HK-2 (cell line): Measurements from ENCODE around the gene FAM83G.
"Not testable (repeated sequence)": the region's sequence is repeated elsewhere in the genome, so short reads cannot be mapped to it uniquely, and the experiment has no call there.

Source experiments
- DNase-seq: peaks from one replicate; pipeline ENCODE4 v3.0.0-alpha.2; 2018; ENCODE audit not compliant: unreplicated experiment

FAM83G gene

DNA sequence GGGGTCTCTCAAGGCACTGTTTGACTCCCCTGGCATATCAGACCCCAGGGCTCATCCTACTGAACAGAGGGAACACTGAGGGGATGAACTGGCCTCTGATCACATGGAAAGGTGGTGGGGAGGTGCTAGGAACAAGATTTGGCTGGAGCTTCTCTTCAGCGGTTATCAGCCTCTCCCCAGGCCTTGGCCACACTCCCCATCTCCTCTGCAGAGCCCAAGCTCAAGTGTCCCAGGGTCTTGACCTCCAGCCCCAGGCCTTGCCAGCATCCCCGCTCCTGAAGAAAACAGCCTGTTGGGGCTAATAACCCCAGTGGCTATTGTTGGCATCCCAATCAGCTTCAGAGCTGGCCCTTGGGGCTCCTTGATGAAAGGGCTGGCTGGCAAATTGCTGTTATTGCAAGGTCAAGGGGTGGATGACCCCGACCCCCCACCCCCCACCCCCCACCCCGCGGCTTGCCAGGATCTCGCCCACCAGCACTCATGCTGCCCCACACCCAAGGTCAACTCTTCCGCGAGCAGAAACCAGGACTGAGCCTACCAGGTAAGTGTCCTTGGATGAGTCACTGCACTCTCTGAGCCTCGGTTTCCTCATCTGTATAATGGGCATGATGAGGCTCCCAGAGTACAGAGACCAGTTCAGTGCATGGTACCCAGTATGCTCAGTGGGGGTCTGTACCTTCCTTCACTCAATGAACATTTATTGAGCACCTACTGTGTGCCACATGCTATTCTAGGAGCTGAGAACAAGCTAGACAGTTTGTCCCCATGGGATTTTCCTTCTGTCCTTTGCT lies 18.8 kb upstream of the FAM83G start:
- DNase-seq: no peak

GRCh38 chr17:19022747-19023146 lies 18.2 kb upstream of the FAM83G start:
- DNase-seq: no peak

DNA sequence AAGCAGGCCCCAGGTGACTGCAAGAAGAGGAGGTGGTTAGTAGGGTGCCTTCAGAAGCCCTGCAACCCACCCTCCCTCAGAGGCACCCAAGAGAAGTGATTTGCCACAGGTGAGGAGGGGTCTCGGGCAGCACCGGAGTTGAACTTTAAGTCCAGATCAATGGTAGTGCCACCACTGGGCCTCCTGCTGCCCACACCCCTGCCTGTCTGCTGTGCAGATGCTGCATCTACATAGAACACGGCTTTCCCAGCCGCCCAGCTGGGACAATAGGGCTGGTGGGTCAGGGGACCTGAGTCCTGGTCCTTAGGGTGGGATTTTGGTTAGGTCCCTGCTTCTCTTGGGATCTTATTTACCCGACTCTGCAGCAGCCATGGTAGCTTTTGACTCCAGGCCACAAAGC lies 17.6 kb upstream of the FAM83G start:
- no peak for DNase-seq

DNA sequence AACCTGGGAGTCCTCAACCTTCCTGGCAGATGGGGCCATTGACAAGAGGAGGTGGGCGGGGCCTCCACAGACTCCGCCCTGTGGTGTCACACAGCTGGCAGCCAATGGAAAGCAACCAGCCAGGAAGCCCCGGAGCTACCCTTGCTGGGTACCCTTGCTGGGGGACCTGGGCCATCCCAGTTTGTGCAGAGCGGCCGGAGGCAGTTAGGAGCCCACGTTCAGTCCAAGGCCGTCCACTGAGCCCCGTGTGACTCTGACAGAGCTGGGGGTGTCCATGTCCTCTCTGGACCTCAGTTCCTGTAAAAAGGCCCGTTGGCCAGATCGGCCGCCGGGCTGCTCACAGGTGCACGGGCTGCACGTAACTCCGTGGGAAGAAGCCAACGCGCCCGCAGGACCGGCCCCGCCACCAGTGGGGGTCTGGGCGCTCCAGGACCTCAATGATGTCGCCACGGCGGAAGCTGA lies 17.1 kb upstream of the FAM83G start:
- no peak for DNase-seq

DNA sequence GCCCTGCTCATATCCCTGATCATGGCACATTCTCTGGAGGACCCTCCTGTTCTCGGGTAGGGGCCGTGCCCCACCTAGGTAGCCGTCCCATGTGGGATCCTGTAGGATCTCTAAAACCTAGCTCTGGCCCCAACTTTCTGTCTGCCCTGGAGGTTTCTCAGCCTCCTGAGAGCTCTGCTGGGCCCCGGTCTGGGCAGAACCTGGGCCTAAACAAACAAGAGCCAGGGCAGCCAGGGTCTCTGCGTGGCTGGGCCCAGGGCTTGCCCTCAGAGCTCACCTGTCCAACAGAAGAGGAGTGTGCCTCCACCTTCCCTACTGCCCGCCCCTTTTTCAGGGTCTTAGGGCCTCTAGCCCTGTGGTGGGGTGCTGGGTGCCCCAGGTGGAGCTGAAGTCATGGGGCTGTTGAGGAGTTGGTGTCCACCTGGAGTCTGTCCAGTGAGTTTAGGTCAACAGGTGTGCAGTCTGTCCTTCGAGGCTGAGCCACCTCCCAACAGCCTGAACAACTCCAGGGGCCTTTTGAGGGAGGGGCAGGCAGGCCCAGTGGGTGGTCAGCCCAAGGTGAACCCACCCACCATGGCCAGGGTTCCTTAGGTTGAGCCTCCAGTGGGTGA lies 16.6 kb upstream of the FAM83G start:
- not testable (repeated sequence) for DNase-seq

DNA sequence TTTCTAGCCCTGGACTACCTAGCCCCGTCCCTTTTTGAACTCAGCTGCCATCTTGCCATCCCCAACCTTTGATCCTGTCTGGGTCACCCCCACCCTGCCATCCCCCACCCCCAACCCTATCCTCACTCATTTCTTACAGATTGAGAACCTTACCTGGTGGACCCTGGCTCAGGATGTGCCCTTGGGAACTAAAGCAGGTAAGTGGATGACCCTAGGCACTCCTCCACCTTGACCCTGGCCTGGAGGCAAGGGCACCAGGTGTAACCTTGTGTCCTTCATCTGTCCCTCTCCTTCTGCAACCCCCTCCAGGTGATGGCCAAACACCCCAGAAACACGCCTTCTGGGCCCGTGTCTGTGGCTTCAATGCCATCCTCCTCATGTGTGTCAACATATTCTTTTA lies 15.5 kb upstream of the FAM83G start:
- DNase-seq: no peak

DNA sequence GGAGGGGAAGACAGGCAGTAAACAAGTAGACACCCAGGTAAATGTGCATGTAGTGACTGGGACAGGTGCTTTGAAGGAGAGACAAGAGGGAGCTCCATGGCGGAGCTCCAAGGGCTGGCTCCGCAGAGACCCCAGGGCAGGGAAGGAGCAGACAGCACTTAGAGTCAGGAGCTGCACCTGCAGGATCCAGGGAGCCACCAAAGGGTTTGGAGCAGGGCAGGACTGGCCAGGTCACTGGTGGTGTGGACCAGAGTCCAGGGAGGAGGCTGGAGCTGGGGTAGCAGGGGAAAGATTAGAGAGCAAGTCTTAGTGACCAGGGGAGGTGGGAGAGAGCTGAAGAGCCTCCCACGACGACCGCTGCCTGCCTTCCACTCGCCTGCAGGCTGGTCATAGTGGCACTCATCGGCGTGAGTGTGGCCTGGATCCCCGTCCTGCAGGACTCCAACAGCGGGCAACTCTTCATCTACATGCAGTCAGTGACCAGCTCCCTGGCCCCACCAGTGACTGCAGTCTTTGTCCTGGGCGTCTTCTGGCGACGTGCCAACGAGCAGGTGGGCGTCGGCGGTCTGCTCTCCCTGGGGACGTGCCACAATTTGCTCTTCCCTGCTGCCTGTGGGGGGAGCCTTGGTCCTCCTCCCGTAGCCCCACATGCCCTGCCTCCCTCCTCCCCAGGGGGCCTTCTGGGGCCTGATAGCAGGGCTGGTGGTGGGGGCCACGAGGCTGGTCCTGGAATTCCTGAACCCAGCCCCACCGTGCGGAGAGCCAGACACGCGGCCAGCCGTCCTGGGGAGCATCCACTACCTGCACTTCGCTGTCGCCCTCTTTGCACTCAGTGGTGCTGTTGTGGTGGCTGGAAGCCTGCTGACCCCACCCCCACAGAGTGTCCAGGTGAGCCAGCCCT lies 14.7 kb upstream of the FAM83G start:
- no peak for DNase-seq

GRCh38 chr17:19018600-19018950 lies 14.0 kb upstream of the FAM83G start:
- no peak for DNase-seq

DNA sequence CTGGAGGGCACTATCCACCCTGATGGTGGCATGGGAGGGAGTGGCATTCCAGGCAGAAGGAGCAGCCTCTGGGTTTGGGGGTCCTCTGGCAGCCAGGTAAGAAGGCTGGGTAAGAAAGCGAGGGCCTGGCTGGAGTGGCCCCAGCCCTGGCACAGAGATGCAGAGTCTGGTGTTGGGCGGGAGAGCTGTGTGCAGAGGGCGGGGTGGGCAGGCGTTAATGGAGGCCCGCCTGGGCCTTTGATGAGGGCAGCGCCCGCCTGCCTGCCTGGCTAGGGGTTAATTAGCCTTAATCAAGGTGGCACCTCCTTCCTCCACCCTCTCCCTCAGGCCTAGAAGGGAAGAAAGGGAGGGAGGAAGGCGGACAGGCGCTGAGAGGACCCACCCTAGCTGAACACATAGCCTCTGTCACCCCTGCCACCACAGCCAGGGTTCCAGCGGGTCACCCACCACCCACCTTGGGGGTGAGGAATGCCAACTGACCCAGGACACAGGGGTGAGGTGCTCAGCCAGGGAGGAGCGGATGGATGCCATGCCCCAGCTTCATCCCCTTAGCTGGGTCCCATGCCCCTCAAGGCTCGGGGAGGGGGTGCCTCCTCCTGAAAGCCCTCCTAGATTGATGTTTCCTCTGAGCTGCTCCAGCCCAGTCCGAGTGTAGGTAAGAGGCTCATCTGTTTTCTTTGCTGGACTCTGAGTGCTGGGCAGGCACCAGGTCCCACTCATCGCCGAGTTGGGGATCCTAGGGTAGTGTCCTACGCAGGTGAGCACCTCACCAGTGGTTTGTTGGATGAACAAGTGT lies 13.4 kb upstream of the FAM83G start:
- no peak for DNase-seq

- DNase-seq: no peak
Observed at GRCh38 chr17:19017401-19017800, 12.8 kb upstream of the FAM83G start.

DNA sequence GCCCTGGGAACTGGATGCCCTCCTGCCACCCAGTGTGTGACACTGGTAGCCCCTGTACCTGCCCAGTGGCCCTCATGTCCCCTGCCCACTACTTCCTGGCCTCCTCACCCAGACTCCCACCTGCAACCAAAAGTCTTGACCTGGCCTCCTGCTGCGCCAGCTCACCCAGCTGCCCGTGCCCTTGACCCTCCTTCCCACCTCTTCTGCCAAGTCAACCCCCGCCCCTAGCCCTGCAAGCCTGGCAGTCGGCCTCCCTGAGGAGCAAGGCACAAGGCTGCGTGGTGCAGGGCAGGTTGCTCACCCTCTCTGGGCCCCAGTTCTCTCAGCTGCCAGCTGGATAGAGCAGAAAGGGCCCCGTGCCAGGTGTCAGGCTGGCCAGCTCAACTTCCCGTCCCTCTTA lies 12.3 kb upstream of the FAM83G start:
- no peak for DNase-seq

DNA sequence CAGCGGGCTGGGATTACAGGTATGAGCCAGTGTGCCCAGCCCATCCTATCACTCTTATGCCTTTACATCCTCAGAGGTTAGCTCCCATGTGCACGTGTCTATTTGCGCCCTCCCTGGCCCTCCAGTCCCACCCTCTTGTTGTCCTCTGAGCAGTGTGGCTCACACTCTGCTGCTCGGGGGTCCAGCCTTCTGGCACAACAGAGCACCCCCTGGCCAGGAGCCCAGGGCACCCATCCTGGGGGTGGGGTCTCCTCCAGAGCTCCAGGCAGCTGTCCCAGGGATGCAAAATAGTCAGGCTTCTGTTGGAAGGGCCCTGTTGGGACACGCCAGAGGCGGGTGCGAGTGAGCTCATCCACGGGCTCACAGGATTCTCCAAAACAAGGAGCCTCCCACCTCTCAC lies 11.7 kb upstream of the FAM83G start:
- no peak for DNase-seq

GRCh38 chr17:19015428-19015827 lies 10.9 kb upstream of the FAM83G start:
- no peak for DNase-seq

DNA sequence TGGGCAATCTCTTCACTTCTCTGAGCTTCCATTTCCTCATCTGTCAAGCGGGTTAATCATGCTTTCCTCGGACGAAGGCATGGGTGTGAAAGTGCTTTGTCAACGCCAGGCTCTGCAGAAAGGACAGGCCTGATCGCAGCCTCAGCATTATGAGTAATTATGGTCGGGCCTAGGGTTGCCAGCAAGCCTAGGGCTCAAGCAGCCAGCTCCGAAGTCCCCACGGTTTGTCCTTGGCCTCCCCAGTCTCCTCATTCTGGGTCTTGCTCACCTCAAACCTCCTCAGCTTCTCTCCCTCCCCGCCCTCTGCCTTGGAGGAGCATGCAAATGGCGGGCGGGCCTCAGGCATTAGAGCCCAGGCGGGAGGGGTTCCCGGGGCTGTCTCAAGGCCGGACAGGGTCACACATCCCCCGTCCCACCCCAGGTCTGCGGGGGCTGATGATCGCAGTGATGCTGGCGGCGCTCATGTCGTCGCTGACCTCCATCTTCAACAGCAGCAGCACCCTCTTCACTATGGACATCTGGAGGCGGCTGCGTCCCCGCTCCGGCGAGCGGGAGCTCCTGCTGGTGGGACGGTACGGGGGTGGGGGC lies 10.2 kb upstream of the FAM83G start:
- no peak for DNase-seq

- no peak for DNase-seq
Observed at GRCh38 chr17:19013806-19014627, 9.5 kb upstream of the FAM83G start.

DNA sequence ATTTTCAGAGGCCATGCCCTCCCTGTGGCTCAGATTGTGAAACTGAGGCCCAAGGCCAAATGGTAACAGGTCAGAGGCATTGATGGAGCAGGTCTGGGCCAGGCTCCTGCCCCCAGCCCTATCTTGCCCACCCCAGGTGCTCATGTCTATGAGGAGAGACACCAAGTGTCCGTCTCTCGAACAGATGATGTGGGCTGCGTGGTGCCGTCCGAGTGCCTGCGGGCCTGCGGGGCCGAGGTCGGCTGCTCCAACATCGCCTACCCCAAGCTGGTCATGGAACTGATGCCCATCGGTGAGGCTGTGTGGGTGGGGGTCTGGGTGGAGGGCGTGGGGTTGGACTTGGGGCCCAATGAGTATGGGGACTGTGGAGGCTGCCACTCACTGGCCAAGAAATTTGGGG lies 8.7 kb upstream of the FAM83G start:
- no peak for DNase-seq

- no peak for DNase-seq
Observed at GRCh38 chr17:19012171-19013080, 7.9 kb upstream of the FAM83G start.

- DNase-seq: no peak
Observed at GRCh38 chr17:19011581-19011980, 7.0 kb upstream of the FAM83G start.

- no peak for DNase-seq
Observed at GRCh38 chr17:19010729-19011505, 6.4 kb upstream of the FAM83G start.
